ENCODE measurements around the gene SLC2A4RG. TPM values are rescaled to one million over a fixed set of nuclear protein-coding genes. Genes with fewer than 3 reads are reported as not detected.

The SLC2A4RG gene
- total RNA-seq, 1 experiment from 2014 or later: 121 TPM

- TF ChIP-seq SRF (IDR thresholded peaks at IDR 0.05; ENCODE audit: low read depth): no peak
- no peak for TF ChIP-seq CEBPB (IDR thresholded peaks at IDR 0.05; ENCODE audit: low read depth)
- no peak for TF ChIP-seq ZBTB33 (IDR thresholded peaks at IDR 0.05; ENCODE audit: extremely low read depth, insufficient replicate concordance, low read length)
- TF ChIP-seq SP1 (IDR thresholded peaks at IDR 0.05; ENCODE audit: low read depth): no peak
- TF ChIP-seq RAD21 (IDR thresholded peaks at IDR 0.05; ENCODE audit: low read depth): no peak
- no peak for TF ChIP-seq MAX (IDR thresholded peaks at IDR 0.05)
- TF ChIP-seq CTCF (IDR thresholded peaks at IDR 0.05 in 2 of 3, conservative IDR thresholded peaks at IDR 0.05 in 1 of 3; ENCODE audit: borderline replicate concordance in 1 of 3, insufficient read depth in 1 of 3, low read depth in 2 of 3, low read length in 2 of 3): no peak
- no peak for TF ChIP-seq ELF1 (IDR thresholded peaks at IDR 0.05; ENCODE audit: borderline replicate concordance, low read depth)
- no peak for TF ChIP-seq YY1 (IDR thresholded peaks at IDR 0.05; ENCODE audit: extremely low read depth, insufficient replicate concordance, low read depth, low read length)
- no peak for TF ChIP-seq EZH2phosphoT487 (IDR thresholded peaks at IDR 0.05; ENCODE audit: borderline replicate concordance)
- TF ChIP-seq ZFX (IDR thresholded peaks at IDR 0.05): no peak
- TF ChIP-seq REST (IDR thresholded peaks at IDR 0.05; ENCODE audit: low read depth): no peak
- no peak for TF ChIP-seq EGR1 (IDR thresholded peaks at IDR 0.05; ENCODE audit: low read depth)
- TF ChIP-seq JUND (IDR thresholded peaks at IDR 0.05): no peak
- TF ChIP-seq FOSL1 (IDR thresholded peaks at IDR 0.05; ENCODE audit: low read depth): no peak
- no peak for TF ChIP-seq SIN3A (IDR thresholded peaks at IDR 0.05; ENCODE audit: low read depth)
- no peak for TF ChIP-seq EZH2 (IDR thresholded peaks at IDR 0.05)
- TF ChIP-seq POLR2A (IDR thresholded peaks at IDR 0.05; ENCODE audit: borderline replicate concordance, extremely low read depth, insufficient read depth, insufficient read length): no peak
- TF ChIP-seq ZNF274 (IDR thresholded peaks at IDR 0.05; ENCODE audit: low read depth, low read length): no peak
- ChIA-PET RAD21 (ENCODE audit: low non-redundant PET in 1 of 2, low total read pairs in 2 of 2, uncharacterized antibody in 2 of 2, unreplicated experiment in 2 of 2) (interaction anchor here in 1 of 2 experiments (0.6 kb wide), 1 partner anchor 139 kb away, joined by 4 read pairs; no protein-coding TSS in a partner anchor), POLR2A (interaction anchor here (0.6 to 2.3 kb wide), 4 partner anchors 13 to 169 kb away, joined by 3 to 28 read pairs (median 4); partner anchors contain the start of gene TPD52L2), CTCF (interaction anchor here (0.8 kb wide), 1 partner anchor 54 kb away, joined by 4 read pairs; no protein-coding TSS in a partner anchor)
- peak overlapping the region; percentile 71 for H3K9ac ChIP-seq (ENCODE audit: low read length)
- no peaks in the 10 kb centered on the region for H3K9me2 ChIP-seq (ENCODE audit: insufficient read depth)
- peaks cover 41 to 65% of the 10 kb centered on the region in 2 experiments for H3K4me1 ChIP-seq (ENCODE audit: control insufficient read depth in 1 of 2, insufficient read depth in 2 of 2, low read length in 2 of 2)
- no peaks in the 10 kb centered on the region for H3K27me3 ChIP-seq (ENCODE audit: insufficient read depth, low read length)
- no peak overlapping the region for H2AFZ ChIP-seq (ENCODE audit: low read depth, low read length, poor library complexity, severe bottlenecking)
- peaks cover 10% of the 10 kb centered on the region; the same call in 1 of the 2 replicates for H3K79me2 ChIP-seq (ENCODE audit: insufficient read depth, low read length)
- ATAC-seq (no peak), DNase-seq (ENCODE audit: low read depth, low spot score) (no peak)
- H4K20me1 ChIP-seq (ENCODE audit: insufficient read depth): no peaks in the 10 kb centered on the region
- H3K27ac ChIP-seq (ENCODE audit: low read depth, low read length): peak overlapping the region; percentile 91
- peak overlapping the region; percentile 78 for H3K4me2 ChIP-seq (ENCODE audit: low read length)
- intact Hi-C loops (cut with micrococcal nuclease): loop anchor here (2.0 to 5.0 kb wide), 5 partner anchors 13 to 262 kb away; partner anchors contain the start of genes PTK6, STMN3 and UCKL1
- H3K9me3 ChIP-seq (ENCODE audit: control insufficient read depth in 1 of 2, insufficient read depth in 1 of 2, low read depth in 1 of 2, low read length in 2 of 2): no peaks in the 10 kb centered on the region
- BruUV-seq (replicated peaks): no TSS peak
- H3K36me3 ChIP-seq (ENCODE audit: control insufficient read depth in 1 of 2, insufficient read depth in 2 of 2, low read length in 2 of 2): peaks cover 0 to 8% of the 10 kb centered on the region in 2 experiments; a peak in 1 of 4 replicates
- H3K4me3 ChIP-seq (replicated peaks in 1 of 2; ENCODE audit: low read depth in 1 of 2, low read length in 2 of 2): peak overlapping the region; percentile 58 to 69; a peak in 2 of 4 replicates
These were observed 43.9 kb upstream of the SLC2A4RG start for GRCh38 chr20:63695424-63696305.

Data from HCT116 (cell line).